ENCODE results near the gene FNBP1. TPM values are rescaled to one million over a fixed set of nuclear protein-coding genes. Genes with fewer than 3 reads are reported as not detected.

FNBP1 gene
- total RNA-seq, 6 experiments from 2014 or later: 34.7 to 40.6 (median 35.5) TPM

DNA sequence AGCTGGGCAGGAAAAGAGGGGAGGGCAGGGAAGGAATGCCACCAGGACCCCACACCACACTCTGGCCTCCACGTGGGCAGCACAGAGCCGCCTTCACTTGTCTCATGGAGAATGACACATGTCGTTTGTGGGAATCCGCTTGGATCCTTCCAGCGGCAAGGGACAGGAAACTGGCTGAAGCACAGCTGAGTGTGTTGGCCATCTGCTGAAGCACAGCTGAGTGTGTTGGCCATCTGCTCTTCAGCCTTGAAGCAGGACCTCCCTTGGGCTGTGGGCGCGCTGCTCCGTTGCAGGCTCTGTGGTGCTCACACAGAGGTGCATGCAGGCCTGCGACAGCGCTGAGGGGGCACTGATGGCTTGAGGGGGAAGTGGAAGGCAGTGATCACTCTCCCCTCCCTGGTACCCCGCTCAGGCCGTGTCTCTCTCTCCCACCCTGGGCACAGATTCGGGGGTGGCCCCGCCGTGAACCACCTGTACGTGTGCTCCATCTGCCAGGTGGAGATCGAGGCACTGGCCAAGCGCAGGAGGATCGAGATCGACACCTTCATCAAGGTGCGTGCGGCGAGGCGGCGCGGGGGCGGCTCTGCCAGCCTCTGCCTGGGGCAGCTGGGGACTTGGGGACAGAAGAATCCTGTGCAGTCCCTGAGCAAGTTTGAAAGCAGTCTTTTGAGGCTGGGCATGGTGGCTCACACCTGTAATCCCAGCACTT, 167.1 kb downstream of the FNBP1 start:
- no peak for DNase-seq
- no peak overlapping the region for H3K4me3 Mint-ChIP-seq
- TF ChIP-seq, protein P1, sequence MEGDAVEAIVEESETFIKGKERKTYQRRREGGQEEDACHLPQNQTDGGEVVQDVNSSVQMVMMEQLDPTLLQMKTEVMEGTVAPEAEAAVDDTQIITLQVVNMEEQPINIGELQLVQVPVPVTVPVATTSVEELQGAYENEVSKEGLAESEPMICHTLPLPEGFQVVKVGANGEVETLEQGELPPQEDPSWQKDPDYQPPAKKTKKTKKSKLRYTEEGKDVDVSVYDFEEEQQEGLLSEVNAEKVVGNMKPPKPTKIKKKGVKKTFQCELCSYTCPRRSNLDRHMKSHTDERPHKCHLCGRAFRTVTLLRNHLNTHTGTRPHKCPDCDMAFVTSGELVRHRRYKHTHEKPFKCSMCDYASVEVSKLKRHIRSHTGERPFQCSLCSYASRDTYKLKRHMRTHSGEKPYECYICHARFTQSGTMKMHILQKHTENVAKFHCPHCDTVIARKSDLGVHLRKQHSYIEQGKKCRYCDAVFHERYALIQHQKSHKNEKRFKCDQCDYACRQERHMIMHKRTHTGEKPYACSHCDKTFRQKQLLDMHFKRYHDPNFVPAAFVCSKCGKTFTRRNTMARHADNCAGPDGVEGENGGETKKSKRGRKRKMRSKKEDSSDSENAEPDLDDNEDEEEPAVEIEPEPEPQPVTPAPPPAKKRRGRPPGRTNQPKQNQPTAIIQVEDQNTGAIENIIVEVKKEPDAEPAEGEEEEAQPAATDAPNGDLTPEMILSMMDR (IDR thresholded peaks at IDR 0.05): peak; percentile 11; the same call in 1 of the 2 replicates
- H3K27me3 Mint-ChIP-seq (ENCODE audit: insufficient read depth): no peaks in the 10 kb centered on the region; the same call in 1 of the 2 replicates
- no peak overlapping the region for H3K27ac Mint-ChIP-seq
- no peaks in the 10 kb centered on the region for H3K9me3 Mint-ChIP-seq
- H3K36me3 Mint-ChIP-seq (ENCODE audit: low read depth): peaks cover 10% of the 10 kb centered on the region; the same call in 1 of the 2 replicates
- no peaks in the 10 kb centered on the region for H3K4me1 Mint-ChIP-seq (ENCODE audit: low read depth)

DNA sequence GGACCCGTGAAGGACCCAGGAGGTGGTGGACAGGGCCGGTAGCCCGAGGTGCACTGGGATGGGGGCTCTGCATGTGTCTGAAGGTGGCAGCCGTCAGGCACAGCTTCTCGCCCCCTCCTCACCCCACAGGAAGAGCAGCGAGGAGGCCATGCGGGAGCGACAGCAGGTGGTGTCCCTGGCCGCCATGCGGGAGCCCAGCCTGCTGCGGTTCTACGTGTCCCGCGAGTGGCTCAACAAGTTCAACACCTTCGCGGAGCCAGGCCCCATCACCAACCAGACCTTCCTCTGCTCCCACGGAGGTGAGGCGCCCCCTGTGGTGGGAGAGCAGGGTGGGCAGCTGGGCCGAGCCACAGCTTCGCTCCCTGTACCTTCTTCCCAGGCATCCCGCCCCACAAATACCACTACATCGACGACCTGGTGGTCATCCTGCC, 167.8 kb downstream of the FNBP1 start:
- no peaks in the 10 kb centered on the region; the same call in 1 of the 2 replicates for H3K27me3 Mint-ChIP-seq (ENCODE audit: insufficient read depth)
- DNase-seq: no peak
- no peaks in the 10 kb centered on the region for H3K9me3 Mint-ChIP-seq
- H3K4me1 Mint-ChIP-seq (ENCODE audit: low read depth): no peaks in the 10 kb centered on the region
- peaks cover 10% of the 10 kb centered on the region; the same call in 1 of the 2 replicates for H3K36me3 Mint-ChIP-seq (ENCODE audit: low read depth)
- H3K27ac Mint-ChIP-seq: no peak overlapping the region
- TF ChIP-seq, protein P1 (IDR thresholded peaks at IDR 0.05): peak; percentile 59
- no peak overlapping the region for H3K4me3 Mint-ChIP-seq

DNA sequence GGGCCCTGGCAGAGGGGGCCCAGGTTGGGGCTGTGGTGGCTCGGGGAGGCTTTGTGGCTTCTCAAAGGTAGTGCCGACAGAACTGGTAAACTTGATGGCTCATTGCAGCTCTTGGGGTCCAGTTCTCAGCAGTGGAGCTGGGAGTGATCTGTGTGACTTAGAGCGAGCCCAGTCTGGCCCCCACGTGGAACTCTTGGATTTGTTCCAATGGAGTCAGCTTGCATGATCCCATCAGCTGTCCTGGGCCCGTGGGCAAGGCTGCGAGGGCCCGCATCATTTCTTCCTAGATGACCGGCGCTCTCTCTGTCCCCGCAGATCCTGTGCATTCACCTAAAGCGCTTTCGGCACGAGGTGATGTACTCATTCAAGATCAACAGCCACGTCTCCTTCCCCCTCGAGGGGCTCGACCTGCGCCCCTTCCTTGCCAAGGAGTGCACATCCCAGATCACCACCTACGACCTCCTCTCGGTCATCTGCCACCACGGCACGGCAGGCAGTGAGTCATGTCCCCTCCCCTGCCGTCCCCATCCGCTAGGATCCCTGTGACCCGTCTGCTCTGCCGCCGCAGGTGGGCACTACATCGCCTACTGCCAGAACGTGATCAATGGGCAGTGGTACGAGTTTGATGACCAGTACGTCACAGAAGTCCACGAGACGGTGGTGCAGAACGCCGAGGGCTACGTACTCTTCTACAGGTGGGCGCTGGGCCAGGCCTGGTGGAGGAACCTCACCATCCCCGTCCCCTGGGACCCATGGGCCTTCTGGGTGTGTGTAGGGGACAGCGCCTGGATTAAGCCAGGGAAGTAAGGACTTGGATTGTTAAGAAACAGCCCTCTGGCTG, 168.5 kb downstream of the FNBP1 start:
- no peak overlapping the region for H3K4me3 Mint-ChIP-seq
- no peak for DNase-seq
- peaks cover 10% of the 10 kb centered on the region; the same call in 1 of the 2 replicates for H3K36me3 Mint-ChIP-seq (ENCODE audit: low read depth)
- no peaks in the 10 kb centered on the region for H3K4me1 Mint-ChIP-seq (ENCODE audit: low read depth)
- H3K27ac Mint-ChIP-seq: no peak overlapping the region
- no peaks in the 10 kb centered on the region for H3K9me3 Mint-ChIP-seq
- TF ChIP-seq, protein P1 (IDR thresholded peaks at IDR 0.05): no peak
- H3K27me3 Mint-ChIP-seq (ENCODE audit: insufficient read depth): no peaks in the 10 kb centered on the region; the same call in 1 of the 2 replicates

DNA sequence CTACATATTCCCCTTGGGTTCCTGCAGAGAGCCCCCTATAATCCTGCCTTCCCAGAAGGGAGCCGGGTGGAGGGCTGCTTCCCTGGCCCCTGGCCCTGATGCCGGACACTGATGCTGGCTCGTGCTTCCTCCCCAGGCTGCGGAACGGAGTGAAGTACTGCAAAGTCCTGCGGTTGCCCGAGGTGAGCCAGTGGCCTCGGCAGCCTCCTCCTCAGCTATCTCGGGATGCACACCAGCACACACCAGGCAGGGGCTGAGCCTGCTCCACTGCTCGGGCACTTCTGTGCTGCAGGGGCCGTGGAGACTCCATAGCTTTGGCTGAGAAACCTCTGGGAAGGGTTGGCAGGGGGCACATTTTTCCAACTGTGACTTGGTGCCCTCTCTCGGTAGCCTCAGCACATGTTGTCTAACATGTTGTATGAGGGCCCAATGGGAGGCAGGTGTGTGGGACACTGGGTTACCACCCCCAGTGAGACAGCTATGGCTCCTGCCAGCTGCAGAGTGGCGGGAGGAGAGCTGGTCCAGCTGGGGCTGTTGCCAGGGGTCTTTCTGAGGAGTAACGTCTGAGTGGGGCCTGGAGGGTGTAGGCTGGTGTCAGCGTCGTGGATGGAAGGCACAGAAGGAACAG, 169.3 kb downstream of the FNBP1 start:
- Mint-ChIP-seq H3K27ac (no peak overlapping the region), H3K9me3 (no peaks in the 10 kb centered on the region), H3K4me1 (ENCODE audit: low read depth) (no peaks in the 10 kb centered on the region), H3K4me3 (no peak overlapping the region), H3K36me3 (ENCODE audit: low read depth) (peaks cover 10% of the 10 kb centered on the region; the same call in 1 of the 2 replicates), H3K27me3 (ENCODE audit: insufficient read depth) (no peaks in the 10 kb centered on the region; the same call in 1 of the 2 replicates)
- no peak for DNase-seq
- TF ChIP-seq, protein P1 (IDR thresholded peaks at IDR 0.05): no peak

DNA sequence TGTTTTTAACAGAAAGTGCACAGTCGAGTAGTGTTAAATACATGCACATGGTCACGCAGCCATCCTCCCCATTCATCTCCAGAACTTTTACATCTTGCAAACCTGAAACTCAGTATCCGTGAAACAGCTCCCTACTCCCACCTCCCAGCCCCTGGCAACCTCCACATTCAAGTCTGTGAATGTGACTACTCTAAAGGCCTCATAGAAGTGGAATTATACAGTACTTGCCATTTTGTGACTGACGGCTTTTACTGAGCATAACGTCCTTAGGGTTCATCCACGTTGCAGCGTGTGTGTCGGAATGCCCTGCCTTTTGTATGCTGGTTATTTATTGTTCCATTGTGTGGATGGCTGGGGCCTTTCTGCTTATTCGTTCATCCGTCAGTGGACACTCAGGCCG, 171.9 kb downstream of the FNBP1 start:
- TF ChIP-seq, protein P1 (IDR thresholded peaks at IDR 0.05): no peak
- no peak overlapping the region for H3K27ac Mint-ChIP-seq
- no peak overlapping the region for H3K4me3 Mint-ChIP-seq
- H3K36me3 Mint-ChIP-seq (ENCODE audit: low read depth): peaks cover 12% of the 10 kb centered on the region; the same call in 1 of the 2 replicates
- DNase-seq: no peak
- H3K4me1 Mint-ChIP-seq (ENCODE audit: low read depth): no peaks in the 10 kb centered on the region
- H3K9me3 Mint-ChIP-seq: no peaks in the 10 kb centered on the region
- no peaks in the 10 kb centered on the region; the same call in 1 of the 2 replicates for H3K27me3 Mint-ChIP-seq (ENCODE audit: insufficient read depth)
